ENCODE data around the gene PTRH2.

- no peak for TF ChIP-seq CTCF (IDR thresholded peaks at IDR 0.05)
- no peak for TF ChIP-seq POLR2A (IDR thresholded peaks at IDR 0.05)
These were observed 4.9 kb downstream of the PTRH2 start for GRCh38 chr17:59702304-59702703.
